Activated CD4-positive, alpha-beta T cell treated with anti-CD3 and anti-CD28 coated beads, Interleukin-2, Interleukin-6, amounts not matched to agents 100 ng/mL and 50 ng/mL, durations not matched to agents 16 hours and 8 hours (primary cell): ENCODE data around the gene CST9L.

ENCODE experiments used
- DNase-seq: peaks from one replicate; pipeline ENCODE4 v3.0.0-alpha.2; 2020

Gene CST9L, protein sequence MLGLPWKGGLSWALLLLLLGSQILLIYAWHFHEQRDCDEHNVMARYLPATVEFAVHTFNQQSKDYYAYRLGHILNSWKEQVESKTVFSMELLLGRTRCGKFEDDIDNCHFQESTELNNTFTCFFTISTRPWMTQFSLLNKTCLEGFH

GRCh38 chr20:23568320-23568970, at the start of gene CST9L:
Gene CST9L (minus strand): TSS chr20:23568484. CDS start chr20:23568450, 34 bp downstream.
- no peak for DNase-seq

DNA sequence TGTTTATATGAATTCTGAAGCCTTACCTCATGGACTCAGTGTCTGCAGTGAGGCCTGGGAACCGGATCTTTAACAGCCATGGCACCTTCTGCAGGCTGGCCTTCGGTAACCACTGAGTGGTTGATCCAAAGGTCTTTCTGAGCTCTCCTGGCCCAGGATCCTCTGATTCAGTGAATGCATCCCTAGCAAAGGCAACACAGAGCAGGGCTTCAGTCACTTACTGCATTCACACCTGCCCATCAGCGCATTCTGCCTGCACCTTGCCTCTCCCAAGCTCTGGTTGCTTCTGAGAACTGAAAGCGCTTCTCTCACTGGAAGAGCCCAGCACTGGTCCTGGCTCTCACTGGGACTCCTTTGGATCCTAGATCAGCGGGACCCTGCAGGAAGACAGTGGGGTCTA, 45.9 kb upstream of the CST9L start:
- DNase-seq: no peak

DNA sequence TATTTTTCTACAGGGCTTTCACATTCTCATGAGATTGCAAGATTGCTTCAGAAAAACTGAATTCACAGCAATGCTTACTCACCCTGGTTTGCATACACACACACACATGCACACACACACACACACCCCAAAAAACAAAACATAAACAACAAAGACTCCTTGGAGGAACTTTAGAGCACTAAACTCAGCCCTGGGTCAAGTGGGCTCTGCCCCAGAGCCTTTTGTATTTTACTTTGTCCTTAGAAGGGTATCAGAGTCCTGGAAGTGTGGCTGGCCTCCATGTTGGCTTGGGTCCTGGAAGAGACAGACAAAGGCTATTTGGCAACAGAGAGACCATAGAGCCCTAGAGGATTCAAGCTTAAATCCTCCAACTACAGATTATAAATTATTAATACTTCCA, 45.4 kb upstream of the CST9L start:
- no peak for DNase-seq

DNA sequence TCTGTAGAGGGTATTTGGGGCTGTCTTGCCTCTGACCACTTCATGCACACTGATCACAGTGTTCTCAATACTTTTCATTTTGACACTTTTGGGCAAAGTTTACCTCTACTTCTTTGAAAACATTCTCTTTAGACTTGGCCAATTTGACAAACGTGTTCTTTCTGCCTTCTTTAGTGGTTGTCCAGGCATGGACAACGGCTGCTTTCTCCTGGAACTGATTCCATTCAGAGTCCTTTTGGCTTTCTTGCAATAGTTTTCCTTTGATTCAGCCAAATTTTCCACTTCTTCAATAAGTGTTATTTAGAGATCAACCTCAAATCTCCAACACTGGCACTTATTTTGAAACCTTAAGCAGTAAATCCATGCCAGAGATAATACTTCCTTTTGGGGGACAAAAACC, 44.1 kb upstream of the CST9L start:
- no peak for DNase-seq

DNA sequence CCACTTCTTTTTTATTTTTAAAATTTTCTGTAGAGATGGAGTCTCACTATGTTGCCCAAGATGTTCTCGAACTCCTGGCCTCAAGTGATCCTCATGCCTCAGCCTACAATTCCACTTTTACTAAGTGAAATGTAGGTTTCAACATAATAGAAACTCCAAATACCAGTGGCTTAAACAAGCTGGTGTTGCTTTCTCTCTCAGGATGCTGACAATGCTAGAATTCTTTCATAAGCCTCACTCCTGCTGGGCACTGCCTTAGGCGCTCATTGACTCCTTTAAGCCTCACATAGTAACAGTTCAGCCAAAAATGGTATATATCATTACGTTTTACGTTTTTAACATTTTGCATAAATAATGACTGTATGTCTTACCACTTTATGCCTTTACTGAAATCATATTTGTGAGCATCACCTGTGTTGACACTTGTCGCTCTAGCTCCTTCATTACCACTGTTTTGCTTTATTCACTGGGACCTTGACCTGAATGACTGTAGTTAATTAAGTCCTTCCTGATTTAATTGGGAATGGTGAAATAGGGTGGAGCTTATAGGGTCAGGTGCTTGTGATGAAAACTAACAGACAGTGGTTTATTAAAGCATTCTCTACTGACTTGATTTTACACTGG, 41.3 kb upstream of the CST9L start:
- no peak for DNase-seq

GRCh38 chr20:23608251-23608846, 40.1 kb upstream of the CST9L start:
- DNase-seq: no peak

DNA sequence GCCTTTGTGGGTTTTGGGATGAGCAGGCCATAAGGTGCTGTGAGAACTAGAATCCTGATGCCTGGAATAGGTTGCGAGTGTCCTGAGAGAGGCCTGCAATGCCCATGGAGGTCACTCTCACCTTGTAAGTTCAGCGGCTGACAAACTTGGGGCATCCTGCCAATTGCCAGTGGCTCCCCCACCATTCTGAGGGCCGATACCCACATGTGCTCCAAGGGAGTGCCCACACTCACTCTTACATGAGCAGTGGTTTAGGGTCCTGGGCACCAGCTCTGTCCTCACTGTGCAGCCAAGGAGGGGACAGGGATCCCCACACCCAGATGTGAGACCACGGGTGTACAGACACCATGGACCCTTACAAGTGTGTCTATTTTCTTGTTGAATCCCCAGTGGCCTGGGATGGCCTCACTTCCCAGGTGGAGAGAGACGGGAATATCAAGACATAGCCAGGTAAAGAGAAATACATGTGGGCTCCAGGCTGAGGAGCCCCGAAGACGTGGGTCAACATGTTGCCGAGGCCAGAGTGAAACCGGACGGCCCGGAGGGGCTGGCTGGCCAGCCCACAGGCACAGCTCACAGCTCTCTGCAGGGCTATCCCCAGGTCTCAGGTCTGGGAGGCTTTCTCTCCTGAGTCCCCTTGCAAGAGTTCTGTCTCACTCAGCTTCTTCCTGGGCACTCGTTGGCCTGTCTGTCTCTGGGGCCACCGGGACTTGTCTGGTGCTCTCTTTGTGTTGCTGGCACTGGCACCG, 39.4 kb upstream of the CST9L start:
- no peak for DNase-seq

GRCh38 chr20:23606652-23607049, 38.4 kb upstream of the CST9L start:
- DNase-seq: peak; percentile 75

DNA sequence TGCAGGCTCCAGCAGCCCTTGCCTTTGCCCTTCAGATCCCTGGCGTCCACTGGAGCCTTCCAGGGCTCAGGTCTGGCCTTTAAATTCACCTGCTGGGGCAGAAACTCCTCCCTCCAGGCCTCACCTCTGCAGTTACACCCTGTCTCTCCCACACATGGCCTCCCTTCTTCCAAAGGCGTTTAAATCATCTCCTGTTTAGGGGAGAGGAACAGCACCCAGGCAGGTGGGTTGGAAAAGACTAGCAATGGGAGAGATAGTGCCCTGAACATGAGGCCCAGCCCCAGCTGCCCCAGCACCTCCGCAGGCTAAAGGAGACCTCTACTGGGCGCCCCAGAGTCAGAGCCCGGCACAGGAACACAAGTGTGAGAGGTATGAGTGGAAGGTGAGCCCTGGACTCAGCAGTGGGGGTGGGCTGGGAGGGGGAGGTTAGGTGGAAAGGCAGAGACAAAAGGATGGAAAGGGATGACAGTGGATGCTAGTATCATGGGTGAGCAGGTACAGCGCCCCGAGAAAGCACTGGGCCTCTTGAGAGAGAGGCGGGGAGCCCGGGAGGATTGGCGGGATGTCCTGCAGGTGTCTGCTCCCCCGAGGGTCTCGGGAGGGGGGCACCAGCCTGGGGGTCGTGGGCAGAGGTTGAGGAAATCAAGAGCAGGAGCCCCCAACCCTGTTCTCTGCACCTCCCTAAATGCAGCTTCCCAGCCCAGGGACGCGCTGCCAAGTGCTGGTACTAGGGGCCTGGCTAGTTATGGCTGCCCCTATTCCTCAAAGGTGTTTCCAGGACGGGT, 37.8 kb upstream of the CST9L start, which contains the start of gene CST9:
CST9 (minus strand) TSS at position 51 of the 785 bp plus-strand sequence. CDS start 53 bp downstream, outside the sequence.
- DNase-seq: no peak

GRCh38 chr20:23604306-23604705, 36.0 kb upstream of the CST9L start:
- DNase-seq: no peak

- no peak for DNase-seq
Measured at GRCh38 chr20:23603321-23603720, 35.0 kb upstream of the CST9L start.

- DNase-seq: no peak
Measured at GRCh38 chr20:23602699-23603098, 34.4 kb upstream of the CST9L start.

GRCh38 chr20:23602241-23602640, 34.0 kb upstream of the CST9L start:
- no peak for DNase-seq

- DNase-seq: no peak
Measured at GRCh38 chr20:23601715-23602114, 33.4 kb upstream of the CST9L start.

- no peak for DNase-seq
Measured at GRCh38 chr20:23598481-23598880, 30.2 kb upstream of the CST9L start.

- DNase-seq: no peak
Measured at GRCh38 chr20:23596579-23597250, 28.4 kb upstream of the CST9L start.

DNA sequence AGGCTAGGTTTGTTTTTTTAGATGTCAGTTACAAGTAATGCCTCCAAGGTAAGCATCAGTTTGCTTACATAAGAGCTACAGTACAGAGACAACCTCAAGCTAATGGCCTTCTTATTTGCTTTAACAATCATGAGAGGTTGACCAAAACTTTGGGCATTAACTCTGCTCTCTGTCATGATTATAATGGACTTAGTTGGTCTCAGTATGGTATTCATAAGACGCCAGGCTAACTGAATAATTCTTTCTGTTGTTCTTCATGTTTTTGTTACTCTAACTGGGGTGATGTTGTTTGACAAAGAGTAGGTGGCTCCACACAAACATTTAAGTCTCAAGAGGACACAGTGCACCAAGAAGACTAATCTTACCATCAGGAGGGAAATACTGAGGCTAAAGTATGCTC, 27.7 kb upstream of the CST9L start:
- no peak for DNase-seq

DNA sequence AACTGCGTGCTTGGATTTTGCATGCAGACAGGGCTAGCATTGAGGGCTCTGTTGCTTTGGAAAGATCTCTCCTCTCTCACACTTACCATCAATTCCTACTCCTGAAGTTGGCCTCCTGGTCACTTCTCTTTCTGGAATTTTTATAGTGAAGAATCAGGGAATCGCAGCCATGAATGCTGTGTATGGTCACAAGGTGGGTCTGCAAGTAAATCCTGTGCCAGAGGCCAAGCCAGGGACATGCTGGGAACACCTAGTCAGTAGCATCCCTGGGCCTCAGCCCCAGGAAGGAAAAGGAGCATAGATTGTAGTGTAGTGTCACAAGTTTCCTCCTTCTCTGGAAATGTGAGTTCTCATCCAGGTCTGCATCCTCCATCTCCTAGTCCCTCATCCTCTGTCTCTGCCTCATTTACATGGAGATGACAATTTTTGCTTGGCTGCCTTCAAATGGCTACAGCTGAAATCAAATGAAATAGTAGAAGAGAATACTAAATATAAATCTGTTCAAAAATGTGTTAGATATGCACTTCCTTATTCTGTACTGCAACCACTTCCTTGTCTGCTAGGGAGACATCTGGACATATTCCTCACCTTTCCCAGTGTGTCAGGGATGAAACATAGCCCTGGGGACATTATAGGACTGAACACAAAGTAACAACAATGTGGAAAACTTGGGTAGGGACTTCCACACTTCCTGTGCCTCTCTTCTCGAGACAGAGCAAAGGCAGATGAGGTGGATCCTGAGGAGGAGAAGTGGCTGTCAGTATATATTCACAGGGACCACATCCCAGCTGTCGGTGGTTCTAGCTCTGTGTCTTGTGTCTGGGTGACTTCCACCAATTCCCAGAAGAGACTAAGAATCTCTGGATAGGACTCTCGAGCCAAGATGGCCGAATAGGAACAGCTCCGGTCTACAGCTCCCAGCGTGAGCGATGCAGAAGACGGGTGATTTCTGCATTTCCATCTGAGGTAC, 20.4 kb upstream of the CST9L start:
- no peak for DNase-seq

DNA sequence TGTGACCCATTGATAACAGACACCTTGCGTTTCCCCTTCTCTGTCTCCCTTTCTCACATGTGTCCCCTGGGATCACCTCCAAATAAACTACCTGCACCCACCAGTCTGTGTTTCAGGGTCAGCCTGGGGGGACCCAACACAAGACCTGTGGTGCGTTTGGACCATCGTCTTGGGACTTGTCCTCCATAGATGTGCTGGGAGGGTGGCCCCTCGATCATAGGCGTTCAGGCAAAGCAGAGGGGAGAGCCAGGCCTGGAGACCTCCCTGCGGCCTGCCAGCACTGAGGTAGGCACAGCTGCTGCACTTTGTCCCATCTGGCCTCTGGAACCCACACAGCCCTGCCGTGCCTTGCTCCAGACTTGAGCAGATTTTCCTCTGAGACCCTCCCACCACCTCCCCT, 19.3 kb upstream of the CST9L start:
- no peak for DNase-seq

DNA sequence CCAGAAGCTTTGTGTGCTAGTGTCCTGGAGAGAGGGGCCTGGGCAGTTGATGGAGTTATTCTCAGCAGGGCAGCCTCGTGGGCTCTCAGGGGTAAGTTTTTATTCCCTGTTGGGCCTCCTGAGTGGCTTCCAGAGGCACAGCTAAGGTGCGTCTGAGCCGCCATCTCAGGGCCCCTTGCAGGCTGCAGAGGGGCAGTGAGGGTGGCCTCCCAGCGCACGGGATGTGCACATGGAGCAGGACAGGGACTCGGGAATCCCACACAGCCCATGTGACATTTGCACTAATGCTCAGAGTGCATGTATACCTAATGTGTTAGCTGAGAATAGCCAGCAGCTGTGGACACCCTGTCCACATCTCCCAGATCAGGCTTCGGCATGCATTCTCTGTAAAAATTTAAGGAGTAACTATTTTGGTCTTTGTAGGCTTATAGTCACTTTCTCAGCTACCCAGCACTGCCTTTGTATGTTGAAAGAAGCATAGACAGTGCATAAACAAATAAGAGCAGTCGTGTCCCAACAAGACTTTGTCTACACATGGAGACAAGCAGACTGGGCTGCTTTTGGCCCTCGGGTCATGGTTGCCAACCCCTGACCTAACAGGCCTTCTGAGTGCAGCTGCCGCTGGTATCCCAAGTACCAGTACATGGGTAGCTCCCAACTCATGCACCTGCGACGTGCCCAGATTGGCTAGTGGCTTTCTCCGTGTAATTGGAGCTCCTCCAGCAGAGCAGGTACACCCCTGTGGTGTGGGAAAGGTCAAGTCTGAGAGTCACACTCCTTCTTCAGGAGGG, 18.6 kb upstream of the CST9L start:
- DNase-seq: no peak
